Astrocyte (in vitro differentiated cells and primary cell): ENCODE data around the gene SH3BP2.

Experiments used
- EZH2 ChIP-seq: IDR thresholded peaks from 2 replicates; pipeline ENCODE4 v1.6.1; 2012; ENCODE audit warnings: mild to moderate bottlenecking, low read length, inconsistent platforms; ENCODE audit not compliant: insufficient read depth
- TF ChIP-seq, protein P1 (sequence below): IDR thresholded peaks from 2 replicates; pipeline ENCODE4 v1.5.1; 2011; ENCODE audit warnings: low read depth, mild to moderate bottlenecking, inconsistent platforms, low read length, moderate library complexity; ENCODE audit not compliant: insufficient read depth

DNA sequence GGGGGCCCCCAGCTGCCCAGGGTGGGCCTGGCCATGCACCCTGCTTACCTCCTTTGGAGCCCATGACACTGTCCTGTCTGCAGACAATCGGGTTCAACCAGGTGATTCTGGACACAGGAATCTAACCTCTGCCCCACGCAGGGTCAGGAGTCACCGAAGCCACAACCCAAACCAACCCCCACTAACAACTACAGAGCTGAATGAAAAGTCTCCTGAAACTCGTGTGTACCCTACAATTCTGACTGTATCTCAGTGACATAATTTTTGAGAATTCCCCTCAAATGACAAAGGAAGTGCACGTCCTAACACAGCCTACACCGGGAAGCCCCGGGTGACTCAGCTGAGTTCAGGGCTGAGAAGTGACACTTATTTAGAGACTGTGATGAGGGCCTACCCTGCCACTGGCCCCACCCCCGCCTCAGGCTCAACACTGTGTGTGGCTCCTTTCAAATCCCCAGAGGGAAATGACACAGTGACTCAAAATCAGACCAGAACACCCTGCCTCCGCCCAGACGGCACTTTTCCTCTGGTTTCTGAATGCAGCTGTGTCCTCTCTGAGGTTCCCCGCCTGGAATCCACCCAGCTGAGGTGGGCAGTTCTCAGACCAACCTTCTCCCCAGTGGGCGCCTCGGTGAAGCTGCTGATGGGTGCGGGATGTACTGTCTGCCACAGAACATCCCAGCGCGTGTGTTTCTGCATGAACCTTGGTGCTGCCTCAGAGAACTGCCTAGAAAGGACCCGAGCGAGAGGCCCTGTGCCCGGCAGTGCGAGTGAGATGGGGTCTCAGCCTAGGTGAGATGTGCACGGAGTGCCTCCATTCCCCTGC is 46.7 kb upstream of the SH3BP2 start:
- TF ChIP-seq, protein P1, sequence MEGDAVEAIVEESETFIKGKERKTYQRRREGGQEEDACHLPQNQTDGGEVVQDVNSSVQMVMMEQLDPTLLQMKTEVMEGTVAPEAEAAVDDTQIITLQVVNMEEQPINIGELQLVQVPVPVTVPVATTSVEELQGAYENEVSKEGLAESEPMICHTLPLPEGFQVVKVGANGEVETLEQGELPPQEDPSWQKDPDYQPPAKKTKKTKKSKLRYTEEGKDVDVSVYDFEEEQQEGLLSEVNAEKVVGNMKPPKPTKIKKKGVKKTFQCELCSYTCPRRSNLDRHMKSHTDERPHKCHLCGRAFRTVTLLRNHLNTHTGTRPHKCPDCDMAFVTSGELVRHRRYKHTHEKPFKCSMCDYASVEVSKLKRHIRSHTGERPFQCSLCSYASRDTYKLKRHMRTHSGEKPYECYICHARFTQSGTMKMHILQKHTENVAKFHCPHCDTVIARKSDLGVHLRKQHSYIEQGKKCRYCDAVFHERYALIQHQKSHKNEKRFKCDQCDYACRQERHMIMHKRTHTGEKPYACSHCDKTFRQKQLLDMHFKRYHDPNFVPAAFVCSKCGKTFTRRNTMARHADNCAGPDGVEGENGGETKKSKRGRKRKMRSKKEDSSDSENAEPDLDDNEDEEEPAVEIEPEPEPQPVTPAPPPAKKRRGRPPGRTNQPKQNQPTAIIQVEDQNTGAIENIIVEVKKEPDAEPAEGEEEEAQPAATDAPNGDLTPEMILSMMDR, result no peak
- no peak for TF ChIP-seq EZH2
